Prostate gland (tissue), 2 donors: ENCODE data around the gene WSB2. TPM values are rescaled to one million over a fixed set of nuclear protein-coding genes. Genes with fewer than 3 reads are reported as not detected.
A peak's percentile ranks its signal among the peaks of the same experiment; 100 is the strongest.

Source experiments
- DNase-seq: peaks from one replicate; pipeline ENCODE4 v3.0.0-alpha.2; 2019; ENCODE audit warnings: low spot score
- H3K27ac ChIP-seq, 2 donors: fragments of 200-600 bp; sonication (generic); 2 replicates each; pipeline ENCODE4 v1.5.1; 2017 to 2019
- H3K27me3 ChIP-seq: fragments of 200-600 bp; sonication (generic); replicated peaks from 2 replicates; pipeline ENCODE4 v1.5.1; 2019; ENCODE audit not compliant: insufficient read depth
- H3K36me3 ChIP-seq, 2 donors: fragments of 200-600 bp; sonication (generic); 1 replicate in 1 of 2; 2 replicates in 1 of 2; pipeline versions ENCODE4 v1.5.1 to v1.8.1; 2017 to 2019
- H3K4me1 ChIP-seq: fragments of 200-600 bp; sonication (generic); replicated peaks from 2 replicates; pipeline ENCODE4 v1.5.1; 2019
- H3K4me3 ChIP-seq, 2 donors: fragments of 200-600 bp; sonication (generic); 2 replicates each; pipeline ENCODE4 v1.5.1; 2017 to 2019
- H3K9me3 ChIP-seq: fragments of 200-600 bp; sonication (generic); 2 replicates; pipeline ENCODE4 v1.5.1; 2017
- CTCF ChIP-seq, 4 experiments: fragments of 200-600 bp in 2 of 4; fragments of 450-650 bp in 2 of 4; sonication (generic) in 2 of 4; IDR thresholded peaks; 1 replicate in 3 of 4; 2 replicates in 1 of 4; pipeline ENCODE4 v1.5.1; 2016 to 2019; ENCODE audit warnings: antibody characterized with exemption in 4 of 4, mild to moderate bottlenecking in 2 of 4, moderate library complexity in 2 of 4
- POLR2A ChIP-seq: fragments of 450-650 bp; IDR thresholded peaks from one replicate; pipeline ENCODE4 v1.6.1; 2016; ENCODE audit warnings: antibody characterized with exemption, mild to moderate bottlenecking
- POLR2AphosphoS5 ChIP-seq: sonication (generic); formaldehyde crosslinking; IDR thresholded peaks from one replicate; pipeline ENCODE4 v1.6.1; 2017; ENCODE audit warnings: antibody characterized with exemption
- WGBS: methylation state at CpG from one replicate; pipeline ENCODE4 v1.1.5; 2018; 5-methylcytosine and 5-hydroxymethylcytosine counted together
- intact Hi-C: fragments of 100-400 bp; cut with DNase I; formaldehyde crosslinking; loops from one replicate; pipeline ENCODE4 v1.14.2; 2022
- total RNA-seq, 2 donors: library from RNA; depleted of rRNA; stranded (reverse); fragments of >200 nt; gene quantifications; one replicate each; pipeline ENCODE4 v1.1.0, GENCODE V29; 2016

Gene WSB2
- 10 to 100 TPM; 41.3 to 99.2 TPM for total RNA-seq

DNA sequence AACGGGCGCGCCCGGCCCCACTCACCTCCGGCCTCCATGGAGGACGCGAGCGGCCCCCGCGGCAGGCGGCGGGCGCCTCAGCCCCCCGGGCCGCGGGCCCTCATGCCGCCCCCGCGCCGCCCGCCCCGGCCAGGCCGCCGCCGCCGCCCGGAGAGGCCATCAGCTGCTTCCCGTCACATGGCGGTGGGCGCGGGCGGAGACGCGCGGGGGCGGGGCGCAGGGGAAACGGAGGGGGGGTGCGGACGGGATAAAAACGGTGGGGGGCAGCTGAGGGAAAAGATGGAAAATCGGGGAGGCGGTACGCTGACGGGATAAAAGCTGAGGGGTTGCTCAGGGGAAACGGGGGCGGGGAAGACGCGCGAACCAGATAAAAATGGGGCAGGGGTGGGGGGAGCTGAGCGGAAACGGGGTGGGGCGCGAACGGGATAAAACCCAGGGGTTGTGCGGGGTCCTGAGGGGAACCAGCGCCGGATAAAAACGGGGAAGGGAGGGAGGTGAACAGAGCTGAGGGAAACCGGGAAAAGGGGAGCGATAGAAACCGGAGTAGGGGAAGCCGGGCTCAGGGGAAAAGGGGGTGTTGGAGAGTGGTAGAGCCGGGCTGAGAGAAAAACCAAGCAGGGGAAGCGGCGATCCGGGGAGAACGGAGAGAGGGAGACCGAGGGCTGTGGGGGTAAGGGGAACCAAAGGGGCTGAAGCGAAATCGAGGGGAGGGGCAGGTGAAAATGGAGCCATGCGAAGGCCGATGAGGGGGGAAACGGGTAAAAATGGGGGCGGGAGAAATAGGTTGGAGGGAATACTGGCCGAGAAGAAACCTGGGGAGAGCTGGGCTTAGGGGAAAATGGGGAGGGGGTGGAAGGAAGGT, at the start of gene WSB2:
WSB2 (minus strand) TSS at position 169 of the 862 bp plus-strand sequence; CDS start at position 38, 131 bp downstream.
- DNase-seq: peak; percentile 70
- WGBS: under 1% methylated on average over 41 of the region's 76 CpGs
- H3K27ac ChIP-seq: peak within 1 kb of the TSS; percentile 99
- no peaks in the 10 kb centered on the region for H3K36me3 ChIP-seq
- intact Hi-C loops: loop anchor here (5.0 kb wide), 2 partner anchors 41 to 311 kb away; partner anchors contain the start of genes TAOK3 and VSIG10
- no peaks in the 10 kb centered on the region for H3K4me1 ChIP-seq
- H3K4me3 ChIP-seq: peak within 1 kb of the TSS; percentile 81 to 89
- no peaks in the 10 kb centered on the region for H3K27me3 ChIP-seq
- no peaks in the 10 kb centered on the region for H3K9me3 ChIP-seq
- TF ChIP-seq POLR2AphosphoS5: no peak
- no peak for TF ChIP-seq CTCF (IDR thresholded peaks at IDR 0.05)
- TF ChIP-seq POLR2A: no peak

DNA sequence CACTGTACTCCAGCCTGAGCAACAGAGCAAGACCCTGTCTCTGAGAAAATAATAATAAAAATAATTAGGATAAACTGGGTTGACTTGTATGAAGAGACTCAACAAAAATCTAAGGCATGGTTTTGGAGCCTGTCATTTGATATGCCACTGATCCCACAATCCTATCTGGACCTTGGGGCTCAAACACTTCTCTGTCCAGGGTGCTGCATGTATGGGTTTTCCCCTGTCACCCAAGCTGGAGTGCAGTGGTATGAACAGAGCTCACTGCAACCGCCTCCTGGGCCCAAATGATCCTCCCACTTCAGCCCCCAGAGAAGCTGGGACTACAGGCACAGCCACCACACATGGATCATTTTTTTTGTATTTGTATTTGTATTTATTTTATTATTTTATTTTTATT, 48.1 kb upstream of the WSB2 start:
- no peak for TF ChIP-seq POLR2AphosphoS5
- no peak for TF ChIP-seq POLR2A
- TF ChIP-seq CTCF (IDR thresholded peaks at IDR 0.05): no peak
- H3K36me3 ChIP-seq: no peaks in the 10 kb centered on the region
- DNase-seq: no peak
- H3K27me3 ChIP-seq: no peaks in the 10 kb centered on the region
- 92% methylated on average over 1 of the region's 1 CpG for WGBS
- no peaks in the 10 kb centered on the region for H3K4me1 ChIP-seq
- no peaks in the 10 kb centered on the region for H3K9me3 ChIP-seq
- intact Hi-C loops: no loop called here
- H3K4me3 ChIP-seq: no peak overlapping the region
- H3K27ac ChIP-seq: no peak overlapping the region

- H3K9me3 ChIP-seq: no peaks in the 10 kb centered on the region
- H3K27ac ChIP-seq: no peak overlapping the region
- WGBS: 98% methylated on average over 8 of the region's 8 CpGs
- TF ChIP-seq POLR2A (no peak), POLR2AphosphoS5 (no peak), CTCF (IDR thresholded peaks at IDR 0.05) (no peak)
- DNase-seq: no peak
- H3K4me3 ChIP-seq: no peak overlapping the region
- H3K36me3 ChIP-seq: no peaks in the 10 kb centered on the region
- intact Hi-C loops: no loop called here
- no peaks in the 10 kb centered on the region for H3K4me1 ChIP-seq
- no peaks in the 10 kb centered on the region for H3K27me3 ChIP-seq
Observed at GRCh38 chr12:118107694-118108093, 46.7 kb upstream of the WSB2 start.

DNA sequence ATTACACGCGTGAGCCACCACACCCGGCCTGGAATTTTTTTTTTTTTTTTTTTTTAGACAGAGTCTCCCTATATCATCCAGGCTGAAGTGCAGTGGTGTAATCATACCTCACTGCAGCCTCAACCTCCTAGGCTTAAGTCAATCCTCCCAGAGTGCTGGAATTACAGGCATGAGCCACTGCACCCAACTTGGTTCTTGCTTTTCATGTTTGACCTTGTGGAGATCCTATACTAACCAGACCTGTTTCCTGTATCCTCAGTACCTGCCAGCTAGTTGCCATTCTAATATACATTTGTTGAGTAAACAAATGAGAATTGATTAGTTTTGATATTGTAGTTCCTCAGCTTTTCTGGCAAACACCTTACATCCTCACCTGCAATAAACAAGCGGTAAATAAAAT, 46.0 kb upstream of the WSB2 start:
- 75% methylated on average over 4 of the region's 4 CpGs for WGBS
- H3K27ac ChIP-seq: no peak overlapping the region
- DNase-seq: no peak
- H3K36me3 ChIP-seq: no peaks in the 10 kb centered on the region
- no peaks in the 10 kb centered on the region for H3K27me3 ChIP-seq
- no peaks in the 10 kb centered on the region for H3K9me3 ChIP-seq
- intact Hi-C loops: no loop called here
- H3K4me1 ChIP-seq: no peaks in the 10 kb centered on the region
- no peak overlapping the region for H3K4me3 ChIP-seq
- no peak for TF ChIP-seq CTCF (IDR thresholded peaks at IDR 0.05)
- TF ChIP-seq POLR2A: no peak
- no peak for TF ChIP-seq POLR2AphosphoS5
